ENCODE data around the gene PACSIN1. TPM values are rescaled to one million over a fixed set of nuclear protein-coding genes. Genes with fewer than 3 reads are reported as not detected.

The PACSIN1 gene
- total and polyA plus RNA-seq, 9 donors = 0.08 to 0.55 (median 0.45) TPM; not detected in 2

DNA sequence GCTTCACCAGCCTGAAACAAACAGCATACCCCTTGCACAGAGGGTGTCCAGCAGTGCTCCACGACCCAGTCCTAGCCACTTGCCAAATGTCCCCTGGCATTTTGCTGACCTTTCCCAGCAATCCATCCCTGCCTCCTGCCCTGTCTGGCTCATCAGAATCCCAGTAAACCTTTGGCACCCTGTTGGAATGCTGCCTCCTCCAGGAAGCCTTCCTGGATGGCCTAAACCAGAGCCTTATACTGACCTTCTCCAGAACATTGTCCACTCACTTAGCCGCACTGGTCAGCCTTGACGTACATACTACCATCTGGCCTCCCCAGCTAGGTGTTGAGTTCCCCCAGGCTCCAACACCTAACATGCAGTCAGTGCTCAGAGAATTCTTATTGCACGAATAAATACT, 2.0 kb upstream of the PACSIN1 start:
- TF ChIP-seq CTCF (IDR thresholded peaks at IDR 0.05) (no peak), POLR2A (IDR thresholded peaks at IDR 0.05) (no peak)
- peaks cover 3% of the 10 kb centered on the region for H3K27me3 ChIP-seq
- WGBS, 3 donors = 71 to 79% (median 74%) methylated on average over 4 of the region's 4 CpGs
- no peaks in the 10 kb centered on the region for H3K9me3 ChIP-seq
- no peak overlapping the region for H3K27ac ChIP-seq
- no peaks in the 10 kb centered on the region for H3K36me3 ChIP-seq
- no peak for DNase-seq
- H3K4me3 ChIP-seq = no peak overlapping the region
- intact Hi-C loops (cut with DNase I) = no loop called here
- no peaks in the 10 kb centered on the region for H3K4me1 ChIP-seq (ENCODE audit: insufficient read depth)

GRCh38 chr6:34466242-34467185, 638 bp downstream of the PACSIN1 start:
- intact Hi-C loops (cut with DNase I) = no loop called here
- Histone ChIP-seq H3K27me3 (peaks cover 3% of the 10 kb centered on the region), H3K4me1 (ENCODE audit: insufficient read depth) (no peaks in the 10 kb centered on the region), H3K36me3 (no peaks in the 10 kb centered on the region), H3K27ac (no peak overlapping the region), H3K4me3 (no peak overlapping the region), H3K9me3 (no peaks in the 10 kb centered on the region)
- DNase-seq = no peak
- TF ChIP-seq CTCF (IDR thresholded peaks at IDR 0.05) (no peak), POLR2A (IDR thresholded peaks at IDR 0.05) (no peak), EP300 (IDR thresholded peaks at IDR 0.05) (no peak)
- WGBS, 3 donors = 34 to 38% (median 34%) methylated on average over 25 to 28 of the region's 28 CpGs

DNA sequence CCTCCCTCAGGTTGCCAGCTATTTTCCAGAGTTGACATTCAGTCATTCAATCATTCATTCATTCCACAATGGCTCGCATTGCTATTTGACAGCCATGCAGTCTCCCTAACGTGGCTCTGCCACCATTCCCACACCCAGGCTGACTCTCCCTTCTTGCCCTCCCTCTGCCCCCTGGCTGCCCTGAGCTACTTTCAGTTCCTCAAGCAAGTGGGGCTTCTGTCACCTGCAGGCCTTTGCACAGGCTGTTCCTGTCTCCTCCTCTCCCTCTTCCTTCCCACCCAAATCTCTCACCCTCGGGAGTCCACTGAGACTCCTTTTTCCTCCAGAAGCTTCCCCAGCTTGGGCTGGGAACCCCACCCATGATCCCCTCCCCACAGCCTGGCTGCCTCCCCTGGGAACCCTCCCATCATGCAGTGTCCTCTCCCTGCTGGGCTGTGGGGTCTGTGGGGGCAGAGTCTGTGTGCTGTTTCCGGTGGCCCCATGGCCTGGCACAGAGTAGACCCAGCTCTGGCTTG, 2.6 kb downstream of the PACSIN1 start:
- WGBS, 3 donors = 79 to 87% (median 85%) methylated on average over 4 of the region's 4 CpGs
- no peaks in the 10 kb centered on the region for H3K4me1 ChIP-seq (ENCODE audit: insufficient read depth)

GRCh38 chr6:34469499-34469898, 3.6 kb downstream of the PACSIN1 start:
- Histone ChIP-seq H3K27ac (no peak overlapping the region), H3K9me3 (no peaks in the 10 kb centered on the region), H3K4me1 (ENCODE audit: insufficient read depth) (no peaks in the 10 kb centered on the region), H3K36me3 (no peaks in the 10 kb centered on the region), H3K4me3 (no peak overlapping the region), H3K27me3 (peaks cover 3% of the 10 kb centered on the region)
- TF ChIP-seq EP300 (IDR thresholded peaks at IDR 0.05) = no peak
- TF ChIP-seq POLR2A (IDR thresholded peaks at IDR 0.05) = no peak
- TF ChIP-seq CTCF (IDR thresholded peaks at IDR 0.05) = no peak
- WGBS, 3 donors = 76 to 88% (median 82%) methylated on average over 3 of the region's 3 CpGs
- intact Hi-C loops (cut with DNase I) = no loop called here
- no peak for DNase-seq

More for the DNA sequence above, 2.6 kb downstream of the PACSIN1 start:
- TF ChIP-seq EP300 (IDR thresholded peaks at IDR 0.05) (no peak), POLR2A (IDR thresholded peaks at IDR 0.05) (no peak), CTCF (IDR thresholded peaks at IDR 0.05) (no peak)
- Histone ChIP-seq H3K4me3 (no peak overlapping the region), H3K36me3 (no peaks in the 10 kb centered on the region), H3K27ac (no peak overlapping the region), H3K27me3 (peaks cover 3% of the 10 kb centered on the region), H3K9me3 (no peaks in the 10 kb centered on the region)
- intact Hi-C loops (cut with DNase I) = no loop called here
- no peak for DNase-seq
